Activated effector memory CD4-positive, alpha-beta T cell treated with Interleukin-2 at 50 U/mL for 16 hours (primary cell): ENCODE data around the gene PRSS35.
"Not testable (repeated sequence)": the region's sequence is repeated elsewhere in the genome, so short reads cannot be mapped to it uniquely, and the experiment has no call there.

ENCODE experiments used
- DNase-seq: peaks from one replicate; pipeline ENCODE4 v3.0.0-alpha.2; 2020

Gene PRSS35

DNA sequence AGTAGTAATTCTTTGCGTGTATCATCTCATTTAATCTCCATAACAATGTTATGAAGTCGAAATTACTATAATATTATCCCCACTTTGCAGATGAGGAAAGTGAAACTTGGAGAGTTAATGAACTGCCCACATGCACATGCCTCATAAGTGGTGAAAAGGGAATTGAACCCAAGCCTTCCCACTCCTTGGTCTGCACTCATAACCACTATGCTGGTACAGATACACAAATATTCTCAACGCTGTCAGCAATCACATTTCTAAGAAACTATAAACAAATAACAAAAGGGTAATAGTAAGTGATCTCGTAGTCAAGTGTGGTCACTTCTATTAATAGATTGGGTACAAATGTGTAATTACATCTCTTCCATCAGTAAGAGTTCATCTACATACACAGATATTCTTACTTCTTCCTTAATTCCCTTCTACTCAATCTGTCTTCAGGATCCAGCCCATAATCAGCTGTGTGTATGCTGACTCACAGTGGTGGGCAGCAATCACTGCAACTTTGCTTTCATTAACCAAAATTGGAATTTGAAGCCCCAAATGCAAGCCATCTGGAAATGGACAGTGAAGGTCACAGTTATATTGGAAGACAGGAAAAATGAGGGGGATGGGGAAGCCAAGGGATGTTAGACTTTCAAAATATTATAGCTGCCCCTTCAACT lies 6.6 kb downstream of the PRSS35 start:
- no peak for DNase-seq

GRCh38 chr6:83536034-83536646 lies 23.8 kb downstream of the PRSS35 start:
- peak; percentile 10 for DNase-seq

DNA sequence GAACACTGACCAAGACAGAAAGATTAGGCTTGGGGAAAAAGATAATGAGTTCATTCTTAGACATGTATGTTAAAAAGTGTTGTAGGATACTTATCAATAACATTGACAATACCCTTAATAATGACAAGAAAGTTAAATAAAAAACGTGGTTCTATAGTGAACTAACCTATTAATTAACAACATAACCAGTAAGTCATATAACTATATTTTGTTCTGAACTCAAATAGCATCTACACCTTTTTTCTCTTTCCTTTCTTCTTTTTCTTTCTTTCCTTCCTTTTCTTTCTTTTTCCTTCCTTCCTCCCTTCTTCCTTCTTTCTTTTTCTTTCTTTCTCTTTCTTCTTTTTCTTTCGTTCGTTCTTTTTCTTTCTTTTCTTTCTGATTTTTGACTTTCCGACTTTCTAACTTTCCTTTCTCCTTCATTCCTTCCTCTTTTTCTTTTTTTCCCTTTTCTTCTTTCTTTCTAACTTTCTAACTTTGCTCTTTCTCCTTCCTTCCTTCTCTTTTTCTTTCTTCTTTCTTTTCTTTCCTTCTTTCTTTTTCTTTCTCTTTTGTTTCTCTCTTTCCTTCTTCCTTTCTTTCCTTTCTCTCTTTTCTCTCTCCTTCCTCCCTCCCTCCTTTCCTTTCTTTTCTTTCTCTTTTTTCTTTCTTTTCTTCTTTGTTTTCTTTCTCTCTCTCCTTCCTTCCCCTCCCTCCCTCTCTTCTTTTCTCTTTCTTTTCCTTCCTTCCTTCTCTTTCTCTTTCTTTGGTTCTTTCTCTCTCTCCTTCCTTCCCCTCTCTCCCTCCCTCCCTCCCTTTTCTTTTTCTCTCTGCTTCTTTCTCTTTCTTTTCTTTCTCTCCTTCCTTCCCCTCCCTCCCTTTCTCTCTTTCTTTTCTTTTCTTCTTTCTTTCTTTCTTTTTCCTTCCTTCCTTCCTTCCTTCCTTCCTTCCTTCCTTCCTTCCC lies 24.6 kb downstream of the PRSS35 start:
- no peak for DNase-seq

DNA sequence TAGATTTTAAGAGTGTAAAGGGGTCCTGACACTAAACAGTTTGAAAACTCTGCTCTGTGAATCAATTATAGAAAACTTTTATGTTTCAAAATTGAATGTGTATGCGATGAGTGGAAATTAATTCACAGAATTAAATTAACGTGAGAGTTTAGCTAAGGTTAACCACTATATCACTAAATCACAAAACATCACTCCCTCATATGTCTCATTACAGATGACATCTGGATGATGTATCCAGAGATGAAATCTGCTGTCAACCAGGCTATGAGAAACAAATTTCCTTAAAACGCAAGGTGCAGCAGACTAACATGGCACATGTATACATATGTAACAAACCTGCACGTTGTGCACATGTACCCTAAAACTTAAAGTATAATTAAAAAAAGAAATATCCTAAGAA lies 27.3 kb downstream of the PRSS35 start:
- no peak for DNase-seq

DNA sequence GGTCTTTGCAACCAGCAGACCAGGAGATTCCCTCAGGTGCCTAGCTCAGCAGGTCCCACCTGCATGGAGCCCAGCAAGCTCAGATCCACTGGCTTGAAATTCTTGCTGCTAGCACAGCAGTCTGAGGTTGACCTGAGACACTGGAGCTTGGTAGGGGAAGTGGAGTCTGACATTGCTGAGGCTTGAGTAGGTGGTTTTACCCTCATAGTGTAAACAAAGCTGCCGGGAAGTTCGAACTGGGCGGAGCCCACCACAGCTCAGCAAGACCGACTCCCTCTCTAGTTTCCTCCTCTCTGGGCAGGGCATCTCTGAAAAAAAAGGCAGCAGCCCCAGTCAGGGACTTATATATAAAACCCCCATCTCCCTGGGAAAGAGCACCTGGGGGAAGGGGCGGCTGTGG lies 34.3 kb downstream of the PRSS35 start:
- DNase-seq: no peak

GRCh38 chr6:83550482-83550881 lies 38.1 kb downstream of the PRSS35 start:
- not testable (repeated sequence) for DNase-seq

GRCh38 chr6:83551748-83552147 lies 39.4 kb downstream of the PRSS35 start:
- DNase-seq: not testable (repeated sequence)

- DNase-seq: no peak
Measured at GRCh38 chr6:83556871-83557270, 44.5 kb downstream of the PRSS35 start.

- no peak for DNase-seq
Measured at GRCh38 chr6:83558975-83559374, 46.6 kb downstream of the PRSS35 start.

- DNase-seq: not testable (repeated sequence)
Measured at GRCh38 chr6:83571663-83572185, 59.4 kb downstream of the PRSS35 start.

- no peak for DNase-seq
Measured at GRCh38 chr6:83574783-83575182, 62.4 kb downstream of the PRSS35 start.
